ENCODE data around the gene GGTLC2.
"Not testable (repeated sequence)": the region's sequence is repeated elsewhere in the genome, so short reads cannot be mapped to it uniquely, and the experiment has no call there.

The GGTLC2 gene

GRCh38 chr22:22667966-22668880 lies 23.8 kb downstream of the GGTLC2 start:
- in situ Hi-C loops (cut with MboI; ENCODE audit: low sequenced_read_pairs): no loop called here

- in situ Hi-C loops (cut with MboI; ENCODE audit: low sequenced_read_pairs): no loop called here
These were observed 24.7 kb downstream of the GGTLC2 start for GRCh38 chr22:22669093-22669492.

- in situ Hi-C loops (cut with MboI; ENCODE audit: low sequenced_read_pairs): no loop called here
These were observed 25.8 kb downstream of the GGTLC2 start for GRCh38 chr22:22670076-22670795.

- in situ Hi-C loops (cut with MboI; ENCODE audit: low sequenced_read_pairs): no loop called here
These were observed 27.1 kb downstream of the GGTLC2 start for GRCh38 chr22:22671506-22671905.

GRCh38 chr22:22673099-22673498 lies 28.7 kb downstream of the GGTLC2 start:
- in situ Hi-C loops (cut with MboI; ENCODE audit: low sequenced_read_pairs): no loop called here

GRCh38 chr22:22673628-22674027 lies 29.2 kb downstream of the GGTLC2 start:
- in situ Hi-C loops (cut with MboI; ENCODE audit: low sequenced_read_pairs): no loop called here

GRCh38 chr22:22674467-22674866 lies 30.1 kb downstream of the GGTLC2 start:
- in situ Hi-C loops (cut with MboI; ENCODE audit: low sequenced_read_pairs): no loop called here

- in situ Hi-C loops (cut with MboI; ENCODE audit: low sequenced_read_pairs): no loop called here
These were observed 34.6 kb downstream of the GGTLC2 start for GRCh38 chr22:22678970-22679369.

- in situ Hi-C loops (cut with MboI; ENCODE audit: low sequenced_read_pairs): no loop called here
These were observed 36.0 kb downstream of the GGTLC2 start for GRCh38 chr22:22680396-22680795.

- in situ Hi-C loops (cut with MboI; ENCODE audit: low sequenced_read_pairs): no loop called here
These were observed 36.9 kb downstream of the GGTLC2 start for GRCh38 chr22:22681221-22681739.

- in situ Hi-C loops (cut with MboI; ENCODE audit: low sequenced_read_pairs): no loop called here
These were observed 37.8 kb downstream of the GGTLC2 start for GRCh38 chr22:22682196-22682595.

- in situ Hi-C loops (cut with MboI; ENCODE audit: low sequenced_read_pairs): no loop called here
These were observed 38.6 kb downstream of the GGTLC2 start for GRCh38 chr22:22682807-22683667.

GRCh38 chr22:22683668-22684361 lies 39.4 kb downstream of the GGTLC2 start:
- in situ Hi-C loops (cut with MboI; ENCODE audit: low sequenced_read_pairs): no loop called here

GRCh38 chr22:22684580-22685561 lies 40.5 kb downstream of the GGTLC2 start:
- in situ Hi-C loops (cut with MboI; ENCODE audit: low sequenced_read_pairs): no loop called here

GRCh38 chr22:22685586-22685985 lies 41.2 kb downstream of the GGTLC2 start:
- in situ Hi-C loops (cut with MboI; ENCODE audit: low sequenced_read_pairs): no loop called here

- in situ Hi-C loops (cut with MboI; ENCODE audit: low sequenced_read_pairs): not testable (repeated sequence)
These were observed 42.0 kb downstream of the GGTLC2 start for GRCh38 chr22:22686202-22687115.

- in situ Hi-C loops (cut with MboI; ENCODE audit: low sequenced_read_pairs): no loop called here
These were observed 43.5 kb downstream of the GGTLC2 start for GRCh38 chr22:22687638-22688500.

Measured in HL-60/S4 (cell line).